ENCODE data around the gene YIPF3.

The YIPF3 gene

DNA sequence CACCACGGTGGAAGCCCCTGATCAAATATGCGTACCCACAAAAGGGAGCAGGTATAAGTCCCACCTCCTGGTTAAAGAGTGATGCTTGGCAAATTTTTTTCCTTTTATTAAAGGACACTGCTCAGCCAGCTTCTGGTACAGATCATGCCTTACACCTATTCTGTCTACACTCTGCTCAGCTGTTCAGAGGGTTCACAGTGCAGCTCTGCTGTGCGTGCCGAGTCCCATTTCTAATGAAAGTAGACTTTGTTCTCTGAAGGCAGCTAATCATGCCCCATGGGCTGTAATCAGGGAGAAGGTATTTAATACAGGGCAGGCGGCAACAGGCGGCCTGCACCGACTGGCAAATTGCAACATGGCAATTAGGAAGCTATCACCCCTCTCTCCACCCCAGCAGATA, 22.9 kb downstream of the YIPF3 start:
- peak in 5 of 58 donors; percentile 18 to 55 (median 21) for DNase-seq

DNA sequence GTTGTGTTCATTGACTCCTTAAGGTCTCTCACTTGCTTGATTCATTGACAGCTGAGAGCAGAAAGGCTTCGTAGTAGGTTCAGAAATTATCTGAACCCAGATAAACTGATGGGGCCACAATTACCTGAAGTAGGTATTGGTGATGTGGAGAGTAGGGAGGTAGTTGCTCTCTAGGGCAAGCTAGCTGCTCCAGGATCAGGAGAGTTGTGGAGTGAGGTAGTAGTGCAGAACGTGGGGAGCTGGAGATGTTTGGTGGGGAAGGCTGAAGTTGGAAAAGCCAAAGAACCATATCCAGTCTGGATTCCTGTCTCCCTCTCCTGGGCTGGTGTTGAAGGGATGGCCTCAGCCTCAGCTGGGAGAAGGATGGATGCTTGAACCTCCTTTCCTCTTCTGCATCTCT, 23.5 kb downstream of the YIPF3 start:
- no peak for DNase-seq

DNA sequence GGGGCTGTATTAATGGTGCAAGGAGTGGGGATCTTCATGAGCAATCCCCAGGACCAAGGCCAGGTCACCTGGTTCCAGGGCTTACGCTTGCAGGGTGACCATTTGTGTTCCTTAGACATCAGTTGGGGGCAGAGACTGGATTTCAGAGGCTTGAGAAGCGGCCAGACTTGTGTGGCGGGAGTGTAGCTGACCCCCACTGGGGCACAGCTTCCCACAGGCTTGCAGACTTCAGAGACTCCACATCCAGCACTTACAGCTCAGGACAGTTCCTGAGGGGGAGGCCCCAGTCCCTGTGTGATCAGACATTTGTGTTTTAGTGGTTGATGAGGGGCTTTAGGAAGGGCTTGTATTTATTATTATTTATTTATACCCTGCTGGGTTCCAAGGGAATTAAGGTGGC, 24.1 kb downstream of the YIPF3 start:
- DNase-seq: peak in 3 of 58 donors; percentile 40 to 59 (median 55)

DNA sequence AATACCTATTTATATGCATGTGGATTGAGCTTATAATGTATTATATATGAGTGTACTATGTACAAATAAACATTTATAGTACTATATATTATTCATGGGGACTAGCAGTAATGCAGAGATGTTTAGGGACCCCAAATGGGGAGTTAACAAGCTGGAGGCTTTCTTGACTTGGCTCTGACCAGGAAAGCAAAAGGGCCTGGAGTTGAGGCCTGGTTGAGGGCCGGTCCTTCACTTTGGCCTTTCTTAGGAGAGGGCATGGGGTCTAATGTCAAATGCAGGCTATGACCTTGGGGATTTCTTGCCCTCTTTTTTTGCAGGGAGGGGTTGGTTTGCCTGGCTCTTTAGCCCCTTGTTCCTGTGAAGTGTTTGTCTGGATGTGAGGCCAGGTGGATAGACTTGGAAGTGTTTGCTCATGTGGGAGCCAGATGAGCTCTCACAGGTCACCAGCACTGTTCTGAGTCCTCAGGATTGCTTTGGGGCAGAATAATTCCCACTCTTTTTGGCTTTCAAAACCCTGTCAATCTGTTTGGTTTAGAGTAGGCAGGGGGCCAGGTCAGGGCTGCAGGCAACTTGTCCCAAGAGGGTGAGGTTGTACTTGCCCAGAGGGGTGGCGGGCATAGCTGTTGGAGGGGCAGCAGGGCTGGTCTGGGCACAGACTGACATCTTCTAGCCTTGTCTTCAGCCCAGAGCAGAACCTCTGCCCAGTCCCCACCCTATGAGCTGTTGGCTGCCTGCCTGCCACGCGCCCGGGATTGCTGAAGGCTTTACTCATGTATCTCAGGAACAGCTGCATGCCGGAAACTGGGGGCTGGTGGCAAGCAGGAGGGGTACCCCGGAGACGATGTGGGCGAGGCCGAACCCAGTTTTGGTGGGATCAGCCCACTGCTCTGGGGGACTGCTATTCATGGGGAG, 24.7 kb downstream of the YIPF3 start:
- peak in 56 of 58 donors; percentile 40 to 94 (median 82) for DNase-seq

DNA sequence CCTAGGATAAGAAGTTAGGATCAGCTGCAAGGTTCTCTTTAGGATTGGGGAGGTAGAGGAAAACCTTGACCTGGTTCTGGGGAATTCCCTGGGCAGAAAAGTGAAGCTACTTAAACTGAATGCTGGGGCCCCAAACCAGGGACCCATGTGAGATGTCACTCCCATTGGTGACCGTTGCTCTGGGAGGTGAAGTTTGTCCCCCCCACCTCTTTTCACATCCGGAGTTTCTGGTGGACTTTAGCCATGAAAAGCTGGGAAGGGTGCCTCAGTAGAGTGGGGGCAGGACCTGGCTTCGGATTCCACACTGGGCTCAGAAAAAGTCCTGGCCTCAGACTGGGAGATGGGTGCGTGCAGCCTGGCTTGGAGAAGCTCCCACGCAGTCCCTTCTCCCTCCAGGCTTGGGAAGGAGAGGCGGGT, 26.2 kb downstream of the YIPF3 start:
- DNase-seq: peak in 7 of 58 donors; percentile 30 to 62 (median 39)

DNA sequence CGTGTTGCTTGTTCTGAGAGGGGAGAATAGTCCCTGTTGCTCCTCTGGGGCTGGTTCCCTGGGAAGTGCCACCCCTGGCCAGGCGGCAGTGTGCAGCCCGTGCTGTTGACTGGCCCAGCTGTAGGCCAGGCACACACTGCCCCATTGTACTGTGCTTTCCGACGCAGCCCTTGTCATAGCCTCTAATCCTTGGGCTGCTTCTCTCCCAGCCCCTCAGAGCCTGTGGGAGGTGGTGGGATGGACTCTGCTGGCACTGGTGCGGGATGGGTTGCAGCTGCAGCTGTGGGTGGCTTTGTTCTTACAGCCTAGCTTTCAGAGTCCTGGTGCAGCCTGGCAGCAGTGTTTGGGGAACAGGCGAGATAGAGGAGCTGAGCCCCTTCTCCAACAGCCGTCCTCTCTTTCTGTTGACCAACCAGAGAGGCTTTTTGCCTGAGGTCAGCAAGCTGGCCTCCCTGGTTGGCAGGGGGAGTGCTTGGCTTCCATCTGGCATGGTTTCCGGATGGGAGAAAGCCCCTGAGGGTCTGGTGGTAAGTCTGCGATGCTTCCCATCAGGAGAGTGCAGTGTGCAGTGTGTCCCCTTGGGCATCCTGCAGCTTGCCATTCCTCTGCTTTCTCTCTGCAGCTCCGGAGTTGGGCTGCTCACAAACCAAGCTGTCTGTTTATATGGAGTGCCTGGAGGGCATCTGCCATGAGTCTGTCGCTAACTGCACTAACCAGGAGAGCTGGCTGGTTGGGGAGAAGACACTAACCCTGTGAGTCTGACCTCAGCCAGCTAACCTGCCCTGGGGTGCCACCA, 27.3 kb downstream of the YIPF3 start:
- DNase-seq: peak in 57 of 58 donors; percentile 37 to 98 (median 86)

DNA sequence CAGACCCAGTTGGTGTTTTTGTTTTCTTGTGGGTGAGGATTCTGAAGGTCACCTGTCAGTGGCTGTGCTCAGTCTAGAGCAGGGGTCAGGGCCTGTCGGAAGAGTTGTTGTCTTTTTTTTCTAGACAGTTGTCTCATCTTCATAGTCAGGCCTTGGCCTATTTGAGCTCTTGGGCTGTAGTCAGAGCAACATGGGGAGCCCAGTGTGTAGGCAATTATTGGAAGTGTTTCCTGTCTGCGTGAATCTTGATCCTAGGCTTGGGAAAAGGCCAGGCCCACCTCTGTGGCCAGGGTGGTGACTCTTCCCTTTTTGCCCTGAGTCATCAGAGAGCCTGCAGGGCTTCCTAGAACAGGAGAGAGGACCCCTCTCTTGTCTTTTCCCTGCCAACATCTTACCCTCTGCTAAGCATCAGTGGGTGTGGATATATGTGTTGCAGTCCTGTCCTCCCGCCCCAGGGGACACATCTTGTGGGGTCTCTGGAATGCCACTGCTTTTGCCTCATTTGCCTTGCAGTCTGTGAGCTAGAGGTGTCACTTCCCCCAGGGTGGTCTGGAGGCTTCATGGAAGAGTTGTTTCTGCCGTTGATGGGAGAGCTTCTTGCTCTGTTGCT, 28.0 kb downstream of the YIPF3 start:
- no peak for DNase-seq

DNA sequence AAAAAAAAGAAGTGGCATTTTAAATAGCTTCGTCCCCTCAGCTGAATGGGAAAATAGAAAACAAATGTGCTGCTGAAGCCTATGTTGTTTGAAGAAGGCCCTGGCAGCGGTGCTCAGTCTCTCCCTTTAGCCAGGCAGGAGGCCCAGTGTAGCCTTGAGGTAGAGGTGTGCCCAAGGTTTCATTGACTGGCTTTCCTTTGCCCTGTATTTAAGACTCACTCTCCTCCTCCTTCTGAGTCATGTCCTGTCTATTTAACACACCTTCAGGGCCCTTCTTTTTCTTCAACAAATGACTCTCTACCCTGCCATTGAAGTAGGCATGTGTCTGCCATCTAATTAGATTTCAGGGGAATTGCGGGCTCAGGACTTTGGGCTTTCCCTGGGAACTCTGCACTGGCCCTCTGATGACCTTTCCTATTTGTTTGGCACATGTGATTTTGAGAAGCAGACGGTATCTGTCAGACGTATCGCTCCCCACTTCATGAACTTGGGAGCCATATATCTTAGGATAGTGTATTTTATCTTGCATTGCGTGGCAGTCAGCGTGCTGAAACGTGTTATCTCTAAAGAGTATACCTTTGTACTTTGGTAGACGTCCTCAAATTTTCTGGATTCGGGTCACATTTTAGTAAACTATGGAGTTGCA, 35.0 kb downstream of the YIPF3 start:
- no peak for DNase-seq

DNA sequence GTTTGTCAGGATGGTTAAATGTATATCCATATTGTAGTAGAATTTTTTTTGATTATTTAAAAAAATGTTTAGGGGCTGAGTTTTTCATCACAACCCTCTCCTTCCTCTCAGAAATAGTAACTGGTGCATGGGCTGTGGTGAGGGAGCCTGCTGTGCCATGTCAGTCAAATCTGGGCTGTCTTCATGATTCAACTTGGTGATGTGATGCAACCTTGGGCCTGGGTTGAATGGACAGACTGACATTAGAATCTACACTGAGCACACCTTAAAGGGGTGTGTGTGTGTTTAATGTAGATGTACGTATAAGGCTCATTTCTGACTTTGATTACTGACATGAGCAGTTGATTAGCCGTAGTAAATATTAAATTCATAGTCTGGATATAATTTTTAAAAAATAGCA, 35.7 kb downstream of the YIPF3 start:
- no peak for DNase-seq

DNA sequence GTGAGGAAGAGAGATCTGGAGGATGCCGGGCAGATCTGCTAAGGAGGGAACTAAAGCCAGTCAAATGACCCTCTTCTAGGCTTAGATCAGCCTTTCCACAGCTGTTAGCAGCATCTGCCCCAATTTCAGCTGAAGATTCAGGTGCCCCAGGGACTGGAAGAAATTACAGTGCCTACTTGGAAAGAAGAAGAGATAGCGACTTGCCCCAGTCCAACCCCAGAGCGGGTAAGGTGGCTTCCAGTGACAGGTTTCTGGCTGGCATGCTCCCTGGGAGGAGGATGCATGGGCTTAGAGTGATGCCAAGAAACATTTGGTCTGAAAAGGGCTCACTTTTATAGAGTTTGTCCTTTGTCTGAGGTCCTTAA, 38.7 kb downstream of the YIPF3 start:
- DNase-seq: no peak

DNA sequence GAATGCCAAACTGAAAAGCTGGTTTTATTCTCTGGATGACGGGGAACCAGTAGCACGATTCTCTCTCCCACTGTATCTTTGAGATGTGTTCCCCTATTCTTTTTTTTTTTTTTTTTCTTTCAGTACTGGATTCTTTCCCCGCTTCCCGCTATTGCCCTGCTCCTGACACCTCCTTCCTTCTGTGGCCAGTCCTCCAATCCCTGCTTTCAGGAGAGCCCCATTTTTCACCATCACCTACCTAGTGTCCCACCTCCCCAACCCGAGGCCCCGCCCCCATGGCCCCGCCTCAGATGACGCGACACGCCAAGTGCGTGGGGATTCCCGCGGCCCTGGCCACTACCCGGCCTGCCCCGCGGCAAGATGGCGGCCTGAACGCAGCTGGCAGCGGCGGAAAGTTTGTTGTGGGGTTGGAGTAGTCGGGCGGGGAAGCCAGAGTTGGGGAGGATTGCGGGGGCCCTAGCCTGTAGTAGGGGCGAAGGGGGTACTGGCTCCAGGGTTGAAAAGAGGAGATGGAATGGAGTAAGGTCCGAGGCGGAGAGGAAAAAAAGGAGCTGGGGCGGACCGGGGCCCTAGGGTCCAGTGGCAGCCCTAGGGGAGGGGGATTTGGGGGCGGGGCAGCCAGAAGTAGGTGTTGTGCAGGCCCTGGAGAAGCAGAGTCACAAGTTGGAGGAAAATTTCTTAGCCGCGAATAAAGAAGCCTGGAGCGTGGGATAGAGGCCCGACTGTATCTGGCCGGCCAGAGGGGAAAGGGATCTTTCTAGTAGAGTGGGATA, 39.3 kb downstream of the YIPF3 start, which contains the start of gene TJAP1:
TSS of gene TJAP1 (plus strand) at position 336 of the 773 bp plus-strand sequence. CDS start 21,432 bp downstream, outside the sequence.
- DNase-seq: peak in 57 of 58 donors; percentile 51 to 95 (median 86)

DNA sequence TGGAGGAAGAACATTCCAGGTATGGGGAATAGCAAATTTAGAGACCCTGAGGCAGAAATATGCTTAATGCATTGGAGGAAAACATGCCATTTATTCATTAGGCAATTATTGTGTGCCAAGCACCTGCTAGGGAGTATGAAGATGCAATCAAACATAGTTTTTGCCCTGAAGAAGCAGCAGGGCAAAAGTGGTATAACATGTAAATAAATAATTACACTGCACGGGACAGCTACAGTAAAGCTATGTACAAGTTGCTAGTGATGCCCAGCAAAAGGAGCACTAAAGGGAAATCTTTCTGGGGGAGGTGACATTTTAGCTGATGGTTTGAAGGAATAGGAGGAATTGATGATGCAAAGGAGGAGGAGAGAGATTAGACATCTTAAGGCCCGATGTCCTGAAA, 40.0 kb downstream of the YIPF3 start:
- DNase-seq: no peak

DNA sequence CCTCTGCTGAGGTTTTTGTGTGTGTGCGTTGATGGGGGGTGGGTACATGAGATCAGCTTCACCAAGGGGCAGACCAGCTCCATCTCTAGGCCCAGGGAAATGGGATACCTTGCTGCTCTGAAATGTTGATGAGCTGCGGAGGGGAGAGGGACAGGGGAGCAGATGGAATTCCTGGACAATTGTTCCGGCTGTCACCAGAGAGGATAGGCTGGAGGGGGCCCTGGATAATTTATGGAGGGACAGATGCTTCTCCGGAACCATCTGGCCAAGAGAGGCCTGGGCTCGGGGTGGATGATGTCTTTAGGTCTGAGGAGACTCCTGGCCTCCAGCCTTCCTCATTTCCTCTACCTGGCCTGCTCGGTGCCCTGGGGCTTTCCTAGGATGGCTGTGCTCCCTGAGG, 41.2 kb downstream of the YIPF3 start:
- no peak for DNase-seq

DNA sequence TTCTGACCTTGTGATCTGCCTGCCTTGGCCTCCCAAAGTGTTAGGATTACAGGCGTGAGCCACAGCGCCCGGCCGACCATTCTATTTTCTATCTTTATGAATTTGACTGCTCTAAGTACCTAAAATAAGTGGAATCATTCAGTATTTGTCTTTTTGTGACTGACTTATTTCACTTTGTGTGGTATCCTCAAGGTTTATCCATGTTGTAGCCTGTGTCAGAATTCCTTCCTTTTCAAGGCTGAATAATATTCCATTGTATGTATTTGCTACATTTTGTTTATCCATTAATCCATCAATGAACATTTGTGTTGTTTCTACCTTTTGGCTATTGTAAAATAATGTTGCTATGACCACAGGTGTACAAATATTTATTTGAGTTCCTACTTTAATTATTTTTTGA, 44.2 kb downstream of the YIPF3 start:
- no peak for DNase-seq

DNA sequence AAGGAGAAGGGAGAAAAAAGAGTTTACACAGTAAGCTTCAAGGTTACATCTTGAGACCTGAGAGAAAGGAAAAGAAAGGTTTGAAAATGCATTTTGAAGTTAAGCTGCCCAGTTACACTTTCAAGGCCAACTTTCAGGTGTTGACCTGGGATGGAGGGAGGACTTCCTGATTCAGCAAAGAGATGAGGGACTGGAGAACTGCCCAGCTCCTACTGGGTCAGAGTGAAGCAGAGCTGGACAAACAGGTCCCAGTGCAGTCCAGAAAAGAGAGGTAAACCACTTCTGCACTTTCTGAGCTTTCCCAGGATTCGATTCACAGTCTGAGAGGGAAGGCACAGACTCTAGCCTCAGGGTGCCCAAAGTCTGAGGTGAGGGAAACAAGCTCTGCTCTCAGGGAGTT, 45.3 kb downstream of the YIPF3 start:
- DNase-seq: no peak

DNA sequence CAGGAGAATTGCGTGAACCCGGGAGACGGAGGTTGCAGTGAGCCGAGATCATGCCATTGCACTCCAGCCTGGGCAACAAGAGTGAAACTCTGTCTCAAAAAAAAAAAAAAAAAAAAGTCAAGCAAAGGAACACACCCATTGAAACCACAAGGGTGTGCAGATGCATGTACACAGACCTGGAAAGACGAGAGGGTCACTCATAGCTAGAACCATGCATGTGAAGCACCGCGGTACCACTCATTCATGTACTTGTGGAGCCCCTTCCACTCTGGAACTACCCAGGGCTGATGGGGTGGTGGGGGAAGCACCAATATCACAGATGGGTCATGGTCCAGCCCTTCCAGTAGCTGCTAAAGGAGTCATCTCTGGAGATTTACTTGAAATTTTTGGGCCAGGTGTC, 46.8 kb downstream of the YIPF3 start:
- no peak for DNase-seq

DNA sequence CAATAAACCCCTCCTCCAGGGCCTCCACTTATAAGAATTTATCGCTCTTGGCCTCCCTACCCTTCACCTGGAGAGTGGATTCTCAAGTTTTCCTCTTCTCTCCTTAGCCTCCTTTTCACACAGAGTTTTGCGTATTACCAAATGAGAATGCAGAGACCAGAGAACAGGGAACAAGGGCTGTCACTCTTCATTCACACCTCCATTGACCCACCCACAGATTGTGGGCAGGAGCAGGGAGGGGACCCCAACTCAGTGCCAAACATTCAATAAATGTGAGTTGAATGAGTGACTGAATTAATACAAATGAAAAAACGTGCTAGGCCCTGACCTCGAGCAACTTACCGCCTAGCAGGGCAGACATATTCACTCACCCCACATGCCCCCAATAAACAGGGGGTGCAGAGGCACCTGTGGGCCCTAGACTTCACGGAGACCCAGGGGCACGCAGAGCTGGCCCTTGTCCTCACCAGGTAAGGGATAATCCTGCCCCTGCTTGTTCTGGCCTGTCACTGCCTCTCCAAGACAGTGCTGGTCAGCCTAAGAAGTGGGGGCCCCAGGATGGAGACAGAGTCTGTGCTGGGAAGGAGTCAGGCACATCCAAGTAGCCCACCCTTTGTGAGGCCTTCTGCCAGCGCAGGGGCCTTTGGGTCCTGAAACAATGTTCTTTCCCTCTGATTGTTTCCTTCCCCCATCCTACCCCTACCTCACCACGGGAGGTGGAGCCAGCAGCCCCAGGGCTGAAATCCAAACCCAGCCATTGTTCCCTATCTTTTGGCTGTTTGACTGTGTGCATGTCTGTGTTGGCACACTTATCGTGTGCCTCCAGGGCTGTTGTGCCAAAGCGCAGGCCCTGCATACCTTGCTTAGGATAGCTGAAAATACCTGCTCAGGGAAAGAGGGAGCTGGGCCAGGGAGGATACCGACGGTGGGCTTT, 47.7 kb downstream of the YIPF3 start:
- DNase-seq: no peak

DNA sequence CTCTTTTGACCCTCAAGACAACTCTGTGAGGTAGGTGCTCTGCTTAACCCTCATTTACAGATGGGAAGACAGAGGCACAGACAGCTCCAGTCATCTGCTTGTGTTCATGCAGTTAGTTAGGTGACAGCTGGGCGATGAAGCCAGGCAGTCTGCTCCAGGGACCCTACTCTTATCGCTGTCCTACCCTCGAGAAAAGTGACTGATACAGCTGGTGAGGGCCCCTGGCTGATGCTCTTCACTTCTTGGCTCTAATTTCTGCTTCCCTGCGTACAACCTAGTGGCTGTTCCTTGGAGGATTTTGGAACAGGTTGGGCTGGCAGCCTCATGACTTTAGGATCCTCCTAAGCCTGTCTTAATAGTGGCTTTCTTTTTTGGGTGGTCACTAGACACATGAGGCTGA, 48.5 kb downstream of the YIPF3 start:
- DNase-seq: no peak

DNA sequence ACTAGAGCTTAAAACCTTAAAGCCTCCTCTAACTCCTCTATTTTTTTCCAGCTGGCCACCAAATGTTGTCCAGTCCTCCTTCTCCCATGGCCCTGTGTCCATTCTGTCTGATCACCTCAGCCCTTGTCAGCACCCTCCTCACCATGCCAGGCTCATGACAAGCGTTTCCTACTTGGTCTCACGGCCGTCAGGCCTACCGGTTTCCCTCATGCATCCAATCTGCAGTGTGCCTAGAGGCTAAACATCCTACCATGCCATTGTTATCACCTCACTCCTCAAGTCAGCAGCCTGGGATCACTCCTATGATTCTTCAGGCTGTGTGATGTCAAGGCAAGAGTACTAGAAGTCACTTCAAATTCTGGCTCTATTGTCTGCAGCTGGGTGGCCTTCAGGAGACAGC, 49.0 kb downstream of the YIPF3 start:
- no peak for DNase-seq

Measured in anterior cingulate cortex (tissue), 58 donors.